ENCODE data around the gene RHBG. TPM values are rescaled to one million over a fixed set of nuclear protein-coding genes. Genes with fewer than 3 reads are reported as not detected.

RHBG gene
- total and polyA plus RNA-seq, 2 experiments from 2014 or later: 1.2 to 1.6 TPM

DNA sequence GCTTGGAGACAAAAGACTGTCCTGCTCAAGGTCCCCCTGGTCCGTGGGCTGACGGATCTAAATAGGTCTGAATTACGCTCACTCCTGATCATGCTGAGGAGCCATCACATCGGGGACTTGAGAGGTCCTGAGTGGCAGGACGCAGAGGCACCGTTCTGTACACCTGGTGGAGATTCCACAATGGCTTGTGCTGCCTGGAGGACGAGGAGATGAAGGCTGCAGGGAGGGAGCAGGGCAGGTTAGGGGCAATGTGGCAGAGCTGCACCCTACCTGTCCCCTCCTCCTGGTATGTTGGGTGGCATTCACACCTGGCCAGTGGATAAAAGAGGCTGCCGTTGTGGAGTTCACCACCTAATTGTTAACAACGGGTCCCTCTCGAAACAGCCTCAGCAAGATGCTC, 38.7 kb downstream of the RHBG start (continued):
- TF ChIP-seq, protein P1, sequence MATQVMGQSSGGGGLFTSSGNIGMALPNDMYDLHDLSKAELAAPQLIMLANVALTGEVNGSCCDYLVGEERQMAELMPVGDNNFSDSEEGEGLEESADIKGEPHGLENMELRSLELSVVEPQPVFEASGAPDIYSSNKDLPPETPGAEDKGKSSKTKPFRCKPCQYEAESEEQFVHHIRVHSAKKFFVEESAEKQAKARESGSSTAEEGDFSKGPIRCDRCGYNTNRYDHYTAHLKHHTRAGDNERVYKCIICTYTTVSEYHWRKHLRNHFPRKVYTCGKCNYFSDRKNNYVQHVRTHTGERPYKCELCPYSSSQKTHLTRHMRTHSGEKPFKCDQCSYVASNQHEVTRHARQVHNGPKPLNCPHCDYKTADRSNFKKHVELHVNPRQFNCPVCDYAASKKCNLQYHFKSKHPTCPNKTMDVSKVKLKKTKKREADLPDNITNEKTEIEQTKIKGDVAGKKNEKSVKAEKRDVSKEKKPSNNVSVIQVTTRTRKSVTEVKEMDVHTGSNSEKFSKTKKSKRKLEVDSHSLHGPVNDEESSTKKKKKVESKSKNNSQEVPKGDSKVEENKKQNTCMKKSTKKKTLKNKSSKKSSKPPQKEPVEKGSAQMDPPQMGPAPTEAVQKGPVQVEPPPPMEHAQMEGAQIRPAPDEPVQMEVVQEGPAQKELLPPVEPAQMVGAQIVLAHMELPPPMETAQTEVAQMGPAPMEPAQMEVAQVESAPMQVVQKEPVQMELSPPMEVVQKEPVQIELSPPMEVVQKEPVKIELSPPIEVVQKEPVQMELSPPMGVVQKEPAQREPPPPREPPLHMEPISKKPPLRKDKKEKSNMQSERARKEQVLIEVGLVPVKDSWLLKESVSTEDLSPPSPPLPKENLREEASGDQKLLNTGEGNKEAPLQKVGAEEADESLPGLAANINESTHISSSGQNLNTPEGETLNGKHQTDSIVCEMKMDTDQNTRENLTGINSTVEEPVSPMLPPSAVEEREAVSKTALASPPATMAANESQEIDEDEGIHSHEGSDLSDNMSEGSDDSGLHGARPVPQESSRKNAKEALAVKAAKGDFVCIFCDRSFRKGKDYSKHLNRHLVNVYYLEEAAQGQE (IDR thresholded peaks at IDR 0.05; ENCODE audit: unreplicated experiment): no peak

DNA sequence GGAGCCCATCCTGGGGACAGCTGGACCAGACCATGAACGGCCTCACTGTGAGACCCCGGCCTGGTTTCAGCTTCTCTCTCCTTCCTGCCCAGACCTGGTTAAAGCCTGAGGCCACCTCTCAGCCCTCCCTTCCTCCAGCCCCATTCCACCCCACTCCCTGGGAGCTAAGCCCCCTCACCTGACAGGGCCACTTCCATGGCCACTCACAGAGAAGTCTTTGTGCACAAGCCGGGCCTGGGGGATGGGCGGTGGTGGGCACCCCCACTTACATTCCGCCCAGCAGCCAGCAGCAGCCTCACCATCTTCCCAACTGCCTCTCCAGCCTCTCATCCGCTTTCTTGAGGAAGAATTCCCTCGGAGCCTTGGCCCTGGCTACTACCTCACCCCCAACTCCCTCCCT, 40.4 kb downstream of the RHBG start:
- ATAC-seq (no peak), DNase-seq (ENCODE audit: low spot score) (no peak)
- peaks cover 23% of the 10 kb centered on the region for H3K27me3 Mint-ChIP-seq (ENCODE audit: insufficient read depth, low read depth, poor library complexity)
- H4K20me1 ChIP-seq (replicated peaks; ENCODE audit: insufficient read depth): no peaks in the 10 kb centered on the region; the same call in 1 of the 2 replicates
- H3K27me3 ChIP-seq (ENCODE audit: insufficient read depth): no peaks in the 10 kb centered on the region
- H3K4me2 ChIP-seq: no peak overlapping the region
- H3K36me3 ChIP-seq (ENCODE audit: insufficient read depth): no peaks in the 10 kb centered on the region; the same call in 1 of the 2 replicates
- H2AFZ ChIP-seq: no peak overlapping the region
- H3K4me3 ChIP-seq: no peak overlapping the region
- H3F3A ChIP-seq (replicated peaks; ENCODE audit: low read depth): 0 out of 2 replicates have a peak, but pooled peaks cover 5% of the 10 kb centered on the region
- H3K4me1 ChIP-seq (ENCODE audit: insufficient read depth): peaks cover 18% of the 10 kb centered on the region
- no peak overlapping the region for H3K27ac Mint-ChIP-seq
- peaks cover 30% of the 10 kb centered on the region for H3K4me1 Mint-ChIP-seq
- H3K79me2 ChIP-seq (replicated peaks; ENCODE audit: insufficient read depth): no peaks in the 10 kb centered on the region
- no peak overlapping the region for H3K27ac ChIP-seq (ENCODE audit: low read depth)
- no peak overlapping the region for H3K4me3 Mint-ChIP-seq
- H3K36me3 Mint-ChIP-seq (ENCODE audit: low read depth): no peaks in the 10 kb centered on the region
- H3K9me3 Mint-ChIP-seq: no peaks in the 10 kb centered on the region
- H3K9me2 ChIP-seq (ENCODE audit: insufficient read depth): 0 out of 2 replicates have a peak, but pooled peaks cover 9% of the 10 kb centered on the region
- no peak for TF ChIP-seq CREB1 (CRISPR knock-in tag; IDR thresholded peaks at IDR 0.05; ENCODE audit: low read depth)
- no peak for TF ChIP-seq POLR2AphosphoS5 (IDR thresholded peaks at IDR 0.05; ENCODE audit: low read depth)
- no peak for TF ChIP-seq ZNF331 (CRISPR knock-in tag; IDR thresholded peaks at IDR 0.05; ENCODE audit: low read depth)
- no peak for TF ChIP-seq EZH2 (IDR thresholded peaks at IDR 0.05; ENCODE audit: low read depth, unreplicated experiment)
- TF ChIP-seq, protein P1 (IDR thresholded peaks at IDR 0.05; ENCODE audit: unreplicated experiment): no peak
- TF ChIP-seq STAT1 (IDR thresholded peaks at IDR 0.05; ENCODE audit: unreplicated experiment): no peak
- TF ChIP-seq NANOG (IDR thresholded peaks at IDR 0.05; ENCODE audit: borderline replicate concordance): no peak
- TF ChIP-seq, protein P2, sequence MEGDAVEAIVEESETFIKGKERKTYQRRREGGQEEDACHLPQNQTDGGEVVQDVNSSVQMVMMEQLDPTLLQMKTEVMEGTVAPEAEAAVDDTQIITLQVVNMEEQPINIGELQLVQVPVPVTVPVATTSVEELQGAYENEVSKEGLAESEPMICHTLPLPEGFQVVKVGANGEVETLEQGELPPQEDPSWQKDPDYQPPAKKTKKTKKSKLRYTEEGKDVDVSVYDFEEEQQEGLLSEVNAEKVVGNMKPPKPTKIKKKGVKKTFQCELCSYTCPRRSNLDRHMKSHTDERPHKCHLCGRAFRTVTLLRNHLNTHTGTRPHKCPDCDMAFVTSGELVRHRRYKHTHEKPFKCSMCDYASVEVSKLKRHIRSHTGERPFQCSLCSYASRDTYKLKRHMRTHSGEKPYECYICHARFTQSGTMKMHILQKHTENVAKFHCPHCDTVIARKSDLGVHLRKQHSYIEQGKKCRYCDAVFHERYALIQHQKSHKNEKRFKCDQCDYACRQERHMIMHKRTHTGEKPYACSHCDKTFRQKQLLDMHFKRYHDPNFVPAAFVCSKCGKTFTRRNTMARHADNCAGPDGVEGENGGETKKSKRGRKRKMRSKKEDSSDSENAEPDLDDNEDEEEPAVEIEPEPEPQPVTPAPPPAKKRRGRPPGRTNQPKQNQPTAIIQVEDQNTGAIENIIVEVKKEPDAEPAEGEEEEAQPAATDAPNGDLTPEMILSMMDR (conservative IDR thresholded peaks at IDR 0.05; ENCODE audit: low read depth in 2 of 2): no peak
- no peak for TF ChIP-seq EZH2phosphoT487 (IDR thresholded peaks at IDR 0.05; ENCODE audit: unreplicated experiment)
- no peak for TF ChIP-seq ZNF114 (CRISPR knock-in tag; IDR thresholded peaks at IDR 0.05)

All from GM23338 (cell line).